DND-41 (cell line): ENCODE data around the gene GALNT18.

Source experiments
- EZH2 ChIP-seq: IDR thresholded peaks from 3 replicates; pipeline ENCODE4 v1.6.1; 2012; ENCODE audit warnings: borderline replicate concordance, low read depth, mild to moderate bottlenecking, moderate library complexity, low read length, inconsistent platforms; ENCODE audit not compliant: severe bottlenecking
- TF ChIP-seq, protein P1 (sequence below): IDR thresholded peaks from 2 replicates; pipeline ENCODE4 v1.5.1; 2012; ENCODE audit warnings: borderline replicate concordance, low read length, moderate library complexity, mild to moderate bottlenecking; ENCODE audit not compliant: poor library complexity, severe bottlenecking; ENCODE audit errors: extremely low read depth

DNA sequence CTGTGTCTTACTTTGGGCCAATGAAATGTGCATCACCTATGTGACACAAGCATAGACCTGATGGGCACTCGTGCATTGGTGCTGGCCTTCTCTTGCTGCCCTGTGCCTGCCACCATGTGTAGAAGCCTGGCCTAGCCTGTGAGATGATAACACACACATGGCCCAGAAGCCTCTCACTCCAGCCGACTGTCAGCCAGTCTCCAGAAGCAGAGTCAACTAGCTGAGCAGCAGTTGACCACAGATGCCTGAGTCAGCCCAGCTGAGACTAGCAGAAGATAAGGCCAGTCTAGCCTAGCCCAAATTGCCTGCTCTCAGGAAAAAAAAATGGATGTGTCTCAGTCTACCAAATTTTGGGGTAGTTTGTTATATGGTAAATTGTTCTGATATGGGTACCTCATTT is 314.9 kb downstream of the GALNT18 start:
- TF ChIP-seq, protein P1, sequence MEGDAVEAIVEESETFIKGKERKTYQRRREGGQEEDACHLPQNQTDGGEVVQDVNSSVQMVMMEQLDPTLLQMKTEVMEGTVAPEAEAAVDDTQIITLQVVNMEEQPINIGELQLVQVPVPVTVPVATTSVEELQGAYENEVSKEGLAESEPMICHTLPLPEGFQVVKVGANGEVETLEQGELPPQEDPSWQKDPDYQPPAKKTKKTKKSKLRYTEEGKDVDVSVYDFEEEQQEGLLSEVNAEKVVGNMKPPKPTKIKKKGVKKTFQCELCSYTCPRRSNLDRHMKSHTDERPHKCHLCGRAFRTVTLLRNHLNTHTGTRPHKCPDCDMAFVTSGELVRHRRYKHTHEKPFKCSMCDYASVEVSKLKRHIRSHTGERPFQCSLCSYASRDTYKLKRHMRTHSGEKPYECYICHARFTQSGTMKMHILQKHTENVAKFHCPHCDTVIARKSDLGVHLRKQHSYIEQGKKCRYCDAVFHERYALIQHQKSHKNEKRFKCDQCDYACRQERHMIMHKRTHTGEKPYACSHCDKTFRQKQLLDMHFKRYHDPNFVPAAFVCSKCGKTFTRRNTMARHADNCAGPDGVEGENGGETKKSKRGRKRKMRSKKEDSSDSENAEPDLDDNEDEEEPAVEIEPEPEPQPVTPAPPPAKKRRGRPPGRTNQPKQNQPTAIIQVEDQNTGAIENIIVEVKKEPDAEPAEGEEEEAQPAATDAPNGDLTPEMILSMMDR = no peak
- no peak for TF ChIP-seq EZH2
